GM13977 (cell line): ENCODE data around the gene CST3.
"Not testable (repeated sequence)": the region's sequence is repeated elsewhere in the genome, so short reads cannot be mapped to it uniquely, and the experiment has no call there.

ENCODE experiments used
- DNase-seq: peaks from one replicate; pipeline ENCODE4 v3.0.0; 2012; ENCODE audit warnings: low spot score
- in situ Hi-C: fragments of 300-500 bp; cut with MboI; formaldehyde crosslinking; loops from one replicate; pipeline ENCODE4 v1.12.0; 2022; ENCODE audit warnings: low sequenced_read_pairs, low pct_unique_long_range_greater_than_20kb, mixed read lengths, inconsistent platforms; ENCODE audit not compliant: unreplicated experiment
- TF ChIP-seq, protein P1 (sequence below): IDR thresholded peaks from 2 replicates; pipeline ENCODE4 v1.5.1; 2012; ENCODE audit warnings: mild to moderate bottlenecking, control low read depth; ENCODE audit not compliant: insufficient read depth; ENCODE audit errors: extremely low read depth, missing control alignments

Gene CST3

DNA sequence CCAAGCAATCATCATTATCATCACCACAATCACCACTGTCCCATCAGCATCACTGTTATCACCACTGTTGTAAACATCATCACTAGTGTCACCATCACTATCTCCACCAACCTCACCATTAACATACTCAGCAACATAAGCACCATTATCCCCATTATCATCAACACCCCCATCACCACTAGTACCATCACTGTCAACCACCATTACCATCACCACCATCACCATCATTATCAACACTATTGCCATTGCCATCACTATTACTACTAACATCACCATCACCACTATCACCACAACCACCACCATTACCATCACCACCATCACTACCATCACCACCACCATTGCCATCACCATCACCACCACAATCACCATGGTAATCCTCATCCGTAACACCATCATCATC lies 31.6 kb upstream of the CST3 start:
- TF ChIP-seq, protein P1, sequence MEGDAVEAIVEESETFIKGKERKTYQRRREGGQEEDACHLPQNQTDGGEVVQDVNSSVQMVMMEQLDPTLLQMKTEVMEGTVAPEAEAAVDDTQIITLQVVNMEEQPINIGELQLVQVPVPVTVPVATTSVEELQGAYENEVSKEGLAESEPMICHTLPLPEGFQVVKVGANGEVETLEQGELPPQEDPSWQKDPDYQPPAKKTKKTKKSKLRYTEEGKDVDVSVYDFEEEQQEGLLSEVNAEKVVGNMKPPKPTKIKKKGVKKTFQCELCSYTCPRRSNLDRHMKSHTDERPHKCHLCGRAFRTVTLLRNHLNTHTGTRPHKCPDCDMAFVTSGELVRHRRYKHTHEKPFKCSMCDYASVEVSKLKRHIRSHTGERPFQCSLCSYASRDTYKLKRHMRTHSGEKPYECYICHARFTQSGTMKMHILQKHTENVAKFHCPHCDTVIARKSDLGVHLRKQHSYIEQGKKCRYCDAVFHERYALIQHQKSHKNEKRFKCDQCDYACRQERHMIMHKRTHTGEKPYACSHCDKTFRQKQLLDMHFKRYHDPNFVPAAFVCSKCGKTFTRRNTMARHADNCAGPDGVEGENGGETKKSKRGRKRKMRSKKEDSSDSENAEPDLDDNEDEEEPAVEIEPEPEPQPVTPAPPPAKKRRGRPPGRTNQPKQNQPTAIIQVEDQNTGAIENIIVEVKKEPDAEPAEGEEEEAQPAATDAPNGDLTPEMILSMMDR: no peak
- in situ Hi-C loops: no loop called here
- DNase-seq: no peak

DNA sequence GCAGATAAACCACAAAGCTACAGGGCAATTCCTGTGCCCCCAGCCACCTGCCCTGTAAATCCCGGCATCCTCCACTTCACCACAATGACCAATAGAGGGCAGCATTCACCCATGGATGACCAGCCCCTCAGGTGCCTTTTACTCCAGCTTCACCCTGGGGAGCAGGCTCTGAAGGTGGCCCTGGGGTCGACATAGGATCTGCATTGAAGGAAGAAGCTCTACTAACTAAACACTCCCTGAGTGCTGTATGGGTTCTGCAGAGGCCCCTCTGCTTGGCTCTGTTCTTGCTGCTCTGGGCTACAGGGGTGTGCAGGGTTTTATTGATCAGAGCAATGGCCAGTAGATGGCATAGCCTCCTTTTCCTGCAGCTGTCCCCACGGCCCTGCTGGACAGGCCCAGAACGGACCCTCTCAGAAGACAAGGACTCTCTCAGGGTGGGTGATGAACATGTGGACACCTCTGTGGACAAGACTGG lies 30.8 kb upstream of the CST3 start:
- in situ Hi-C loops: no loop called here
- TF ChIP-seq, protein P1: peak; percentile 86
- DNase-seq: peak; percentile 66

DNA sequence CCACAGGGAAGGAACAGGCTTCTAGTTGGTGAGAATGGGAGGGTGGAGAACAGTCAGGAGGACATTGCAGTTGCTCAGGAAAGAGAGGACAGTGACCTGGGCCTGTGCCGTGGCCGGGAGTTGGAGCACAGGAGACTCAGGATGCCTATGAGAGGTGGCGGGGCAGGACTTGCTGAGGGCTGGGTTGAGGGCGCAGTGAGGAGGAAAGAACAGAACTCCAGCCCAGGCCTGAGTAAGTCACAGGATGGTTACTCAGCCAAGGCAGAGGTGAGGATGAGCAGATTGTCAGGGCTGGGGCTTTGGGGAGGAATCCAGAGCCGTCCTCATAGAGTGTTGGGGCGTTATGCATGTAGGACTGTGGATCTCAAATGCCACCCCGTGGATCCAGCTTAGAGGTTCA lies 29.9 kb upstream of the CST3 start:
- DNase-seq: no peak
- in situ Hi-C loops: no loop called here
- TF ChIP-seq, protein P1: peak; percentile 1

DNA sequence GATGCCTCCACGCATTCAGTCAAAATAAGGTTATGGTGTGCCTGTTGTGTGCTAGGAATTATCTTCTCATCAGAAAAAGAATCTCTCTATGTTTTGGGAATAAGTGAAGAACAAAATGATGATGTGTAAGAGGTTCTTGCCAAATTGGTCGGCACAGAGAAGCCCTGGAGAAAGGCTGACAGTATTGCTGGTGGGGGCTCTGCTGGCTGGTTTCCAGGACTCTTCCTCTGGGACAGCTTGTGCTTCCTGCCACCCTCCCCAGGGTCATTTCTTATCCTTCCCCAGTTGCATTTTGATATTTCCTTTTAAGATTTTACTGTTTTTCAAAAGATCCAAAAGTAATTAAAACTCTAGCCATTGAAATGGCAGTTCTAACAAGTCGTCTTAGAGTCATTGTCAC lies 28.9 kb upstream of the CST3 start:
- in situ Hi-C loops: no loop called here
- TF ChIP-seq, protein P1: no peak
- no peak for DNase-seq

DNA sequence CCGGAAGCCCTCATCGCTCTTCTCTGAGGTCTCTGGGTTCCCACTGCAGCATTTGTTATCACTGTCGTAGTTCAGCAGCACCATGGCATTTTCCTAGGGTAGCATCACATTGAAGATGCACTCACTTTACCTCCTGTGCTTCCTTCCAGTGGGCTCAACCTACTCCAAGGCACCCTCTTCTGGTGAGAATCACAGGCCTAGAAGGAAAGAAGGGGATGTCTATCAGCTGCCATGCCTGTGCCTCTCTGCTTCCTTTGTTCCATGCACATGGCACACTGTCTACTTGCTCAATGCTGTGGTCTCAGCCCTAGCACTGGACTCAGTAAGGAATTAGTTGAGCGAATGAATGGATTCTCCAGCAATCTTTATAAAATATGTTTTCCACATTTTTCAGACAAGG lies 28.4 kb upstream of the CST3 start:
- TF ChIP-seq, protein P1: no peak
- no peak for DNase-seq
- in situ Hi-C loops: no loop called here

DNA sequence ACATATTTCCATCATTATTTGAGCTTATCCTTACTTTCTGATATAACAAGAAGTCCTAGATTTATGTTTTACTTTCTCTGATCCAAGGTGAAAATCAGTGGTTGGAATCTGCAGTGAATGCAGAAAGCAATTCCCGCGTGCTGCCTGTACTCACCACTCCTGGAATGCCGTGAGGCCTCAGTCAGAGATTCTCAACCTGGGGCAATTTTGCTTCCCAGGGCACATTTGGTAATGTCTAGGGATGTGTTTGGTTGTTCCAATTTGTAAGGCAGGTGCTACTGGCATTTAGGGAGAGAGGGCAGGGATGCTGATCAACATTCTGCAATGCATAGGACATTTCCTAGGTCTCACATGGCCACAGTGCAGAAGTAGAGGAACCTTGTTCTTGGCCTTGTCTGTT lies 27.2 kb upstream of the CST3 start:
- in situ Hi-C loops: no loop called here
- no peak for DNase-seq
- TF ChIP-seq, protein P1: no peak

DNA sequence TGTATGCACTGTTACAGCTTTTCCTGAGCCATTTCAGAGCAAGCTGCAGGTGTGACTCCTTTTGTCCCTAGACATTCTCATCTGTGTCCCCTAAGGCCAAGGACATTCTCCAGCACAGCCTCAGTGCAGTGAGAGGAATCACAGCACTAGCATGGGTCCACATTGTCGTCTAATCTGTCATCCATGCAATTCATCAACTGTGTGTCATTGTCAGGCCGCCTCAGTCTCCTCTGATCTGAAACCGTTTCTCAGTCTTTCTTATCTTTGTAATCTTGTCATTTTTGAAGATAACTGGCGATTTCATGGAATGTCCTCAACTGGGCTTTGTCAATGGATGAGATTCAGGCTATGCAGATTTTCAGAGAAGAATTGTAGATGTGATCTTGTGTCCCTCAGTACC lies 26.3 kb upstream of the CST3 start:
- in situ Hi-C loops, DNase-seq: not testable (repeated sequence)
